GM12874 (cell line): ENCODE data around the gene PRND.

Experiments
- CTCF ChIP-seq: IDR thresholded peaks from 2 replicates; pipeline ENCODE4 v1.5.1; 2011; ENCODE audit warnings: low read depth, mild to moderate bottlenecking, control low read depth, low read length, moderate library complexity; ENCODE audit not compliant: insufficient read depth

The PRND gene

GRCh38 chr20:4765681-4766080, 44.0 kb downstream of the PRND start:
- no peak for TF ChIP-seq CTCF

DNA sequence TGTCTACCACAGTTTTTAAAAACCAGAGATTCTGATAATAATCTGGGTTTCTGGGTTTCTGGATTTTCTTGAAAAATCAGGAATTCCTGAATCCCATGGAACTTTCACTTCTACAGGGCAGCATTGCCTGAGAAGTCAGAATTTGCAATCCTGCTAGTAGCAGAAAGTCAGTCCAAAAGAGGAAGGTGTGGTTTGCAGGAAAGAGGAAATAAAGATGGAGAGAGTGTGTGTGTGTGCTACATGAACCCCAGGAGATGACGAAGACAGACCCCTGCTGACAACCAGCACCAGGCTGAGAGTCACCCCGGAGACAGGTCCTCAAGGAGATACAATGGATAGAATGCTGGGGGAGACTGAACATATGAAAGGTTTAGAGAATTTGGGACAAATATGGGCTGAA, 44.9 kb downstream of the PRND start:
- TF ChIP-seq CTCF: no peak

GRCh38 chr20:4767084-4767483, 45.4 kb downstream of the PRND start:
- TF ChIP-seq CTCF: no peak

GRCh38 chr20:4769328-4769727, 47.6 kb downstream of the PRND start:
- no peak for TF ChIP-seq CTCF

DNA sequence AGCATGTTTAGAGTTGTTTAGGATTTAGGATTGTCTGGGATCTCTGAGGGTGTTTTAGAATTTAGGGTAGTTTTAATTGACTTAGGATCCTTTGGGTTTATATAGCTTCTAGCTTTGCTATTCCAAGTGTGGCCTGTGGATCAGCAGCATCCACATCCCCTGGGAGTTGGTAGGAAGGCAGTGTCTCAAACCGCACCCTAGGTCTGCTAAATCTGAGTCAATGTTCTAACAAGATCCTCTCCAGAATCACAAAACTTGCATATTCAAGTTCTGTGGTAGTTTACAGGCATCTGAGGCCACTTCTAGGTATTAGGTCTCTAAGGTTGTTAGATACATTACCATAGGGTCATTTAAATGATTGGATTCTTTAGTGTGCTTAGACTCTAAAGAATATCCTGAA, 48.3 kb downstream of the PRND start:
- TF ChIP-seq CTCF: no peak

GRCh38 chr20:4771004-4771403, 49.3 kb downstream of the PRND start:
- TF ChIP-seq CTCF: no peak

- no peak for TF ChIP-seq CTCF
Measured at GRCh38 chr20:4772132-4772531, 50.4 kb downstream of the PRND start.

GRCh38 chr20:4773736-4774135, 52.0 kb downstream of the PRND start:
- TF ChIP-seq CTCF: no peak
